Type B pancreatic cell (in vitro differentiated cells): ENCODE data around the gene MNX1. TPM values are rescaled to one million over a fixed set of nuclear protein-coding genes. Genes with fewer than 3 reads are reported as not detected.
A peak's percentile ranks its signal among the peaks of the same experiment; 100 is the strongest.

Experiments used
- DNase-seq: peaks from one replicate; pipeline ENCODE4 v3.0.0; 2021; ENCODE audit warnings: mixed read lengths; ENCODE audit not compliant: unreplicated experiment; ENCODE audit errors: extremely low spot score
- H3K27ac Mint-ChIP-seq: 2 replicates; pipeline ENCODE4 v1.8.0; 2021; ENCODE audit warnings: mild to moderate bottlenecking, mixed read lengths
- H3K27me3 Mint-ChIP-seq: 2 replicates; pipeline ENCODE4 v1.8.0; 2021; ENCODE audit warnings: mixed read lengths
- H3K36me3 Mint-ChIP-seq: 2 replicates; pipeline ENCODE4 v1.8.0; 2021; ENCODE audit warnings: mixed read lengths
- H3K4me1 Mint-ChIP-seq: one replicate; pipeline ENCODE4 v1.8.0; 2021; ENCODE audit warnings: mixed read lengths; ENCODE audit not compliant: unreplicated experiment
- H3K4me3 Mint-ChIP-seq: 2 replicates; pipeline ENCODE4 v1.8.0; 2021; ENCODE audit warnings: mild to moderate bottlenecking, mixed read lengths
- H3K9me3 Mint-ChIP-seq: 2 replicates; pipeline ENCODE4 v1.8.0; 2021; ENCODE audit warnings: mixed read lengths
- CTCF ChIP-seq: fragments of 200-600 bp; sonication (generic); conservative IDR thresholded peaks from 2 replicates; pipeline ENCODE4 v1.5.0; 2021; ENCODE audit warnings: antibody characterized with exemption, mild to moderate bottlenecking
- total RNA-seq: library from RNA; stranded (reverse); gene quantifications from 2 replicates; pipeline ENCODE4 v1.2.1, GENCODE V29; 2021; ENCODE audit warnings: low replicate concordance

Gene MNX1
- total RNA-seq, 1 donor from 2014 or later: 14.9 TPM

- H3K4me3 Mint-ChIP-seq: peak overlapping the region; percentile 60
- peaks cover 4% of the 10 kb centered on the region for H3K36me3 Mint-ChIP-seq
- H3K27ac Mint-ChIP-seq: peak overlapping the region; percentile 46
- no peaks in the 10 kb centered on the region for H3K9me3 Mint-ChIP-seq
- peak; percentile 67 for DNase-seq
- H3K4me1 Mint-ChIP-seq: peaks cover 10% of the 10 kb centered on the region
- peaks cover 85% of the 10 kb centered on the region for H3K27me3 Mint-ChIP-seq
- no peak for TF ChIP-seq CTCF
These were observed 6.5 kb downstream of the MNX1 start for GRCh38 chr7:157003756-157004520.

GRCh38 chr7:157003445-157003755 lies 7.1 kb downstream of the MNX1 start:
- peaks cover 86% of the 10 kb centered on the region for H3K27me3 Mint-ChIP-seq
- H3K36me3 Mint-ChIP-seq: peaks cover 4% of the 10 kb centered on the region
- peak overlapping the region; percentile 46 for H3K27ac Mint-ChIP-seq
- peak; percentile 68 for DNase-seq
- H3K9me3 Mint-ChIP-seq: no peaks in the 10 kb centered on the region
- peak overlapping the region; percentile 60 for H3K4me3 Mint-ChIP-seq
- peaks cover 10% of the 10 kb centered on the region for H3K4me1 Mint-ChIP-seq
- TF ChIP-seq CTCF: no peak

- Mint-ChIP-seq H3K4me3 (no peak overlapping the region), H3K4me1 (peaks cover 10% of the 10 kb centered on the region), H3K36me3 (peaks cover 4% of the 10 kb centered on the region), H3K9me3 (no peaks in the 10 kb centered on the region), H3K27me3 (peaks cover 86% of the 10 kb centered on the region), H3K27ac (no peak overlapping the region)
- TF ChIP-seq CTCF: no peak
- DNase-seq: peak; percentile 29
These were observed 7.5 kb downstream of the MNX1 start for GRCh38 chr7:157002819-157003421.

GRCh38 chr7:157001920-157002818 lies 8.3 kb downstream of the MNX1 start:
- Mint-ChIP-seq H3K36me3 (peaks cover 4% of the 10 kb centered on the region), H3K4me3 (peak overlapping the region; percentile 64), H3K27ac (peak overlapping the region; percentile 50), H3K27me3 (peaks cover 86% of the 10 kb centered on the region), H3K9me3 (no peaks in the 10 kb centered on the region), H3K4me1 (peaks cover 10% of the 10 kb centered on the region)
- TF ChIP-seq CTCF: no peak
- peak; percentile 44 for DNase-seq

GRCh38 chr7:157000741-157001653 lies 9.5 kb downstream of the MNX1 start:
- no peak for DNase-seq
- H3K9me3 Mint-ChIP-seq: peaks cover 5% of the 10 kb centered on the region
- peaks cover 86% of the 10 kb centered on the region for H3K27me3 Mint-ChIP-seq
- TF ChIP-seq CTCF: no peak
- H3K4me3 Mint-ChIP-seq: peak overlapping the region; percentile 80
- H3K4me1 Mint-ChIP-seq: peaks cover 10% of the 10 kb centered on the region
- H3K27ac Mint-ChIP-seq: peak overlapping the region; percentile 22
- H3K36me3 Mint-ChIP-seq: peaks cover 4% of the 10 kb centered on the region
